NCI-H1092 treated with DMSO at 0.1 percent for 48 hours (cell line): Measurements from ENCODE around the gene PNPLA7.
"Not testable (repeated sequence)": the region's sequence is repeated elsewhere in the genome, so short reads cannot be mapped to it uniquely, and the experiment has no call there.

Source experiments
- DNase-seq: peaks from one replicate; lab custom pipeline; 2025; lab: John Stamatoyannopoulos, UW

The PNPLA7 gene

DNA sequence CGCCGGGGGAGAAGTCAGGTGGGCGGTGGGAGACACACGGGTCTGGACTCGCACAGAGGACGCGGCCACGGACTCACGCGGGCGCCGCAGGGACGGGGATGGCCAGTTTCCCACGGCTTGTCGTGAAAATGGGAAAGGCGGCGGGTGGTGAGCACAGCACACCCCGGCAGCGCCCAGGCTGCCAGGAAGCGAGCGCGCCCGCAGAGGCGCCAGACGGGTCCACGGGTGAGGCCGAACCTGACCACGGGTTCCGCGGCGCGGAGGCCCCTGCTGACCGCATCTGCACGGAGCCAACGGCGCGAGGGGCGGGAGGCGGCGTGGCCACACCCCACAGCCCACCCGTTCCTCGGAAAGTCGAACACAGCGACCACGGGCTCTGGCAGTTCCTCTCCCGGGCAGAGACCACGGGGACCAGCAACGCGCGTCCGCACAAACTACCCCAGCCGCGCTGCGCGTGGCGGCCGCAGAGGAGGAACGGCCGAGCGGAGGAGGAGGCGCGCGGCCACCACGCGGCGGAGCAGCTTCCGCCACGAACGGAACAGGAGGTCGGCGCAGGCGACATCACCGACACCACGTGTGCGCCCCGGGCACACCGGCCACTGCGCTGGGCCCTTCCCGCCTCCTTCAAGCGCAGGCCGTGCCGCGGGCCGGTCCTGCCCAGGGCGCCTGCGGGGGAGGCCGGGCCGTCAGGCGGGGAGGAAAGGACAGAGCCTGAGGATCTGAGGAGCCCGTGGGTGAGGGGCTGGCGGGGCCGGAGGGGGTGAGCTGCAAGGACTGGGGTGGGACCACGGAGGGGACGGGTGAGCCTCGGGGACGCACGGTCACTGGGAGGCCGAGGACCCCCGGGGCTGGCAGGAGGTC lies 132.8 kb downstream of the PNPLA7 start:
- DNase-seq, result no peak

DNA sequence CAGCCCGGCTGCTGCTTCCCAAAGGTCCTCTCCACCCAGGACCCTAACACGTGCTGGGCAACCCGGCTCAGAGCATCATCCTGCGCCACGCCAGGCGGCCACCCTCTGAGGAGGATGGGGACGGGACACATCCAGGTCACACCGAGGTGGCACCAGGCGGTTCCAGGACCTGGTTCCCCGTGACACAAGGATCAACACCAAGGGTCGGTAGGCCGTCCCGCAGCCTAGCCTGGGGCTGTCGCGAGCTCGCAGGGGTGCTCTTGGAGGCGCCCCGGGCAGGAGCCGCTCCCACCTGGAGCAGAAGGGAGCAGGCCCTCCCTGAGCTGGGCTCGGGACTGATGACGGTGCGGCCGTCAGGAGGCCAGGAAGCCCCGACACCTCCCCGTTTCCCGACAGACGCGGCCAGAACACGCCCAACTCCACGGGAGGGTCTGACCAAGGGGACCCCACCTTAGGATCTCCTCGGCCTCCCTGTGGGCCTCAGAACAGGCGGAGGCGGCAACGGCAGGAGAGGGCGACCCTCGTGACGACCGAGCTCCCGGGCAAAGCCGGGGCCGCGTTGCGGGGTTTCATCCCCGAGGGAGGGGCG lies 133.5 kb downstream of the PNPLA7 start:
- no peak for DNase-seq

DNA sequence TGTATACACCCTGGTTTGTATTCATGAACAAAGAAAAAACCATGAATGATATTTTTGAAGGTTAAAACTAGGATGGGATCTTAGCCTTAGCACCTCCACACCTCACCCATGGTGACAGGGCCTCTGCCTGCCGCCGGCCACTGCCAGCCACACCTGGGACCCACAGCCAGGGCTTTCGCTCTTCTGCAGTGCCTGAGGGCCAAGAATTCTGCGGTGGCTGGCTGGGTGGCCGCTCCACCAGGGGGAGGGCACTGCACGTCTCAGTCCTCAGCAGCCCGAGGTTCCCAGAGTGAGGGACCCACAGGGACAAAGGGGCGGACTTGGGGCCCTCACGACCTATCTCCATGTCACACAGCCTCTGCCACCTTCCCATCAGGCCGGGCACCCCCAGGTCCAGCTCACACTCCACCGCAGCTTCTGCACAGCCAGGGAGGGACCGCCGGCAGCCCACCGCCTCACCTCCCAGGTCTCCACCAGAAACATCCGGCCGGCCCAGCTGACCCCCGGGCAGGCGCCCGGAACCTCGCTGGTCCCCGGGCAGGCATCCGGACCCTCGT lies 134.1 kb downstream of the PNPLA7 start:
- no peak for DNase-seq

DNA sequence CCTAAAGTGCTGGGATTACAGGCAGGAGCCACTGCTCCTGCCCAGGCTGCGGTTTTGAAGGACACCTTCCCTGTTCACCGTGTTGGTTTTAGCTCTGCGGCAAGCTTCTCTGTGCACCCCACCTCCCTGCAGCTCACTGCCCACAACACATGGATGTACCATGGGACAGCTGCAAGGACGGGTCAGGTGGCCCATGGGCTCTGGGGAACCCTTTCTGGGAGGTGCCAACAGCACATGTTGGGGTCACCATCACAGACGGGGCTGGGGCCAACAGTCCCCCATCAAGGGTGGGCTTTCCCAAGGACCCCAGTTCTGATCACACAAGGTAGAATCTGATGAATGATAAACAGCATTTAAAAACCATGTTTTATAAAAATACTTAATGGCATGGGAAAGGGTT lies 134.8 kb downstream of the PNPLA7 start:
- DNase-seq, result no peak

DNA sequence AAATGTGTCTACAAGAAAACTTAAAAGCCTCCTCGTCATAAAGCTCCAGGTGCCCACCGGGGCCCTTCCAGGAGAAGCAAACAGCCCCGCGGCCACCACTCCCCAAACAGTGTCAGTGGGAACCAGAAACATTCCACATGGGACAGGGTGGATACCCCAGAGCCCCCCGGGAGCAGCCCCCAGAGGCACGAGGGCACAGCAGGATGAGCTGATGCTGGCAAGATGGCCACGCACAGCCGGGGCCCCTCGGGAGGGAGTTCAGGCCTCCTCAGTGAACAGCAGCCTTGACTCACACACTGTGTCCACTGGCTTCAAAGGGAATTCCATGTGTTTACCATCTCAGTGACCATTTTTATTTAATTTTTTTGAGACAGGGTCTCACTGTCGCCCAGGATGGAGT lies 137.8 kb downstream of the PNPLA7 start:
- no peak for DNase-seq

DNA sequence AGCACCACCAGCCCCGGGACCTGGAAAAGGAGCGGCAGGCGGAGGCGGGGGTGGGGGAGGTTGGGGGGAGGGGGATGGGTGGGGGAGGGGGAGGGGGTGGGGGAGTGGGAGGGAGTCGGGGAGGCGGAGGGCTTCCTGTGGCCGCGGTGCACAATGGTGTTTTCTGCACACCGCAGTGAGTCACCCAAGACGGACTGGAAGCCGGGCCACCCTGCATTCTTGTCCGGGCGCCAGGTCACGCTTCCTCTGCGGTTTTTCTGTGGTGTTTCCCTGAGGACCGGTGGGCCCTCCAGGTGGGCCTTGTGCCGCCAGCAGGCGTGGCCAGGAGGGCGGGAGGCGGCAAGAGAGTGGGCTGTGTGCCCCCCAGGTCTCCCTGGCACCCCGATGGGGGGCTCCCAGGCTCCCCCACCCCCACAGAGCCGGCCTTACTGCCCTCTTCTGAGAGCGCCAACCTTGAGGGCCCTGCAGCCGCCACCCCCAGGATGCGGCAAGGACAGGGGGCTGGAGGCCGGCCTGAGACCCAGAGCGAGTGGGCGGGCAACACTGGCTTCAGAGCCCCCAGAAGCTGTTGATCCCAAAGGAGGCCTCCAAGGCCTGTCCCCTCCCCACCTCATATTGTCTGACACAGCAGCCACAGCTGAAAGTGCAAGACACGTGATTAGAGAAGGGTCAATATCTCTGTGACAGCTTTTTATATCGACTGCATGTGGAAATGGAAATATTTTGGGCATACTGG lies 138.4 kb downstream of the PNPLA7 start:
- DNase-seq, result no peak

GRCh38 chr9:137411260-137411644 lies 138.9 kb downstream of the PNPLA7 start:
- no peak for DNase-seq

- DNase-seq, result no peak
Observed at GRCh38 chr9:137410891-137411249, 139.3 kb downstream of the PNPLA7 start.

GRCh38 chr9:137410236-137410890 lies 139.8 kb downstream of the PNPLA7 start:
- DNase-seq, result not testable (repeated sequence)
